HG03432 (cell line): ENCODE results near the gene ARFRP1.

Experiments used
- ATAC-seq: cut with Tn5 transposase; IDR thresholded peaks from one replicate; pipeline ENCODE4 v1.9.1; 2021; ENCODE audit warnings: mild to moderate bottlenecking, moderate library complexity; ENCODE audit not compliant: unreplicated experiment

ARFRP1 gene

DNA sequence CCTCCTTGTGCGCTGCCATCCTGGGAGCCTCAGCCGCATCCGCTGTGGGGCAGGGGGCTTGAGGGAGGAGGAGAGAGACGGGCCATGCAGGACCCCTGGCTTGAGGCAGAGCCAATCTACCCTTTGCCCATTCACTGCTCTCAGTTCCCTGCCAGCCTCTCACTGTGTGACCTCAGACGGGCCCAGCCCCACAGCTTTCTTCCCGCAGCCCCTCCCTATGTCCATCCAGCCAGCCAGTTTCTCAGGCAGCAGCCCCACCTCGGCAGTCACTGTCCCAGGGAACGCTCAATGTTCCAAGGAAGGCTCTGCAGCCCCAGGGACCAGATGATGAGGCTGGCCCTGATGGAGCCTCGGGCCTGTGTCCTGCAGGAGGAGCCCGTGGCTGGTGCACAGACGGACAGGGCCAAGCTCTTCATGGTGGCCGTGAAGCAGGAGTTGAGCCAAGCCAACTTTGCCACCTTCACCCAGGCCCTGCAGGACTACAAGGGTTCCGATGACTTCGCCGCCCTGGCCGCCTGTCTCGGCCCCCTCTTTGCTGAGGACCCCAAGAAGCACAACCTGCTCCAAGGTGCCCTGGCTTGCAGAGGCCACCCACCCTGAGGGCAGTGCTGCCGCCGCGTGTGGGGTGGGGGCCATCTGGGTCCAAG lies 15.2 kb downstream of the ARFRP1 start:
- ATAC-seq = no peak

GRCh38 chr20:63691711-63692435 lies 15.9 kb downstream of the ARFRP1 start:
- ATAC-seq = no peak

GRCh38 chr20:63690898-63691710 lies 16.7 kb downstream of the ARFRP1 start:
- no peak for ATAC-seq

- no peak for ATAC-seq
These were observed 17.5 kb downstream of the ARFRP1 start for GRCh38 chr20:63690003-63690897.

DNA sequence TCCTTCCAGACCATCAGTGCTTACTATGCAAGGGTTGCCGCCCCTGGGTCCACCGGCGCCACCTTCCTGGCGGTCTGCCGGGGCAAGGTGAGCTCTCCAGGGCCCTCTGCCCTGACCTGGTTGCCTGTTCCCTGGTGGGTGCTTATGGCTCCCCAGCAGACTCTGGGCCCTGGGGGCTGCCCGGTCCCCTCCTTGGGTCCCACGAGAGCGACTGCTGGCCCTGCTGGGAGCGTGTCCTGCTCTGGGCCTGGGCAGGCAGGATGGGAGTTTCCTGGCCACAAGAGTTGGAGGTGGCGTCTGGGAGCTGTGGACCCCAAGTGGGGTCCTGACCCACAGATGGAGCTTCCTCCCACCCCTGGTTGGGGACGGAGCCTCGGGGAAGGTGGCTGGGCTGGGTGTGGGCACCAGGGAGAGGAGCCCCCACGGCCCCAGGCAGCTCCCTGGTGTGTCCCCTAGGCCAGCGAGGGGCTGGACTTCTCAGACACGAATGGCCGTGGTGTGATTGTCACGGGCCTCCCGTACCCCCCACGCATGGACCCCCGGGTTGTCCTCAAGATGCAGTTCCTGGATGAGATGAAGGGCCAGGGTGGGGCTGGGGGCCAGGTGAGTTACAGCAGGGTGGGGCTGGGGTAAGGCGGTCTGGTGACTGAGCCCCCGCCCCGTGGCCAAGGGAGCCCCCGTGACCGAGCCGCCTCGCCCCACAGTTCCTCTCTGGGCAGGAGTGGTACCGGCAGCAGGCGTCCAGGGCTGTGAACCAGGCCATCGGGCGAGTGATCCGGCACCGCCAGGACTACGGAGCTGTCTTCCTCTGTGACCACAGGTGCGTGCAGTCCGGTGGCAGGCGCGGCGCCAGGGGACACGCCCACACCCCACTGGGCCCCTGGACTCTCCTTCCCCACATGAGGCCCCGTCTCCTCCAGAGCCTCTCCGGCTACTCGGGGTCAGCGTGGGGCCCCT lies 18.5 kb downstream of the ARFRP1 start:
- no peak for ATAC-seq

DNA sequence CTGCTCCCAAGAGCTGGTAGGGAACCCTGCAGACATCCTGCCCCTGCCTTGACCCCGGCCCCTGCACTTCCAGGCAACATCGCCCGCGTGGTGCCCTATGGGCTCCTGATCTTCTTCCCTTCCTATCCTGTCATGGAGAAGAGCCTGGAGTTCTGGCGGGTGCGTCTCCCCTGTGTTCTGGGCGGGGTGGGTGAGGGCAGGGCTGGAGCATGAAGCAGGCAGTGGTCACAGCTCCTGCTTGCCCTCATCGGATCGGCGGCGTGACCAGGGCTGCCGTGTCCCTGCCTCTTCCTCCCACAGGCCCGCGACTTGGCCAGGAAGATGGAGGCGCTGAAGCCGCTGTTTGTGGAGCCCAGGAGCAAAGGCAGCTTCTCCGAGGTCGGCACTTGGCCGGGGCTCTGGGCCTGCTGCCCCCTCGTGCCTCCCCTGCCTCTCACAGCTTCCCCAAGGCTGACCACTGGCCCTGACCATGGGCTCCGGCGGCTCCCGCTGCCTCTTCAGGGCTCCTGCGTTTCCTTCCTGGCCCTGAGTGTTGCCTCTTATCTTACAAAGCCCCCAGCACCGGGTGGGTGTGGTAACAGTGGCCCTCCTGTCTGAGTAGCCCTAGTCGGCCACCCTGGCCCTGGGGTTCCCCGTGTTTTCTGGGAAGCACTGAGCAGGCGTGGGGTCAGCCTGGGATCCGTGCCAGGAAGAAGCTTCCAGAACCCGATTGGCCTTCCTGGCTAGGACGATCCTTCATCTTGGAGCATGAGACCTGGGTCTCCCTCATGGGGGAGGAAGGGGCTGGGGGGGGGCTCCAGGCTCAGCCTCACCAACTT lies 19.3 kb downstream of the ARFRP1 start:
- ATAC-seq = no peak

DNA sequence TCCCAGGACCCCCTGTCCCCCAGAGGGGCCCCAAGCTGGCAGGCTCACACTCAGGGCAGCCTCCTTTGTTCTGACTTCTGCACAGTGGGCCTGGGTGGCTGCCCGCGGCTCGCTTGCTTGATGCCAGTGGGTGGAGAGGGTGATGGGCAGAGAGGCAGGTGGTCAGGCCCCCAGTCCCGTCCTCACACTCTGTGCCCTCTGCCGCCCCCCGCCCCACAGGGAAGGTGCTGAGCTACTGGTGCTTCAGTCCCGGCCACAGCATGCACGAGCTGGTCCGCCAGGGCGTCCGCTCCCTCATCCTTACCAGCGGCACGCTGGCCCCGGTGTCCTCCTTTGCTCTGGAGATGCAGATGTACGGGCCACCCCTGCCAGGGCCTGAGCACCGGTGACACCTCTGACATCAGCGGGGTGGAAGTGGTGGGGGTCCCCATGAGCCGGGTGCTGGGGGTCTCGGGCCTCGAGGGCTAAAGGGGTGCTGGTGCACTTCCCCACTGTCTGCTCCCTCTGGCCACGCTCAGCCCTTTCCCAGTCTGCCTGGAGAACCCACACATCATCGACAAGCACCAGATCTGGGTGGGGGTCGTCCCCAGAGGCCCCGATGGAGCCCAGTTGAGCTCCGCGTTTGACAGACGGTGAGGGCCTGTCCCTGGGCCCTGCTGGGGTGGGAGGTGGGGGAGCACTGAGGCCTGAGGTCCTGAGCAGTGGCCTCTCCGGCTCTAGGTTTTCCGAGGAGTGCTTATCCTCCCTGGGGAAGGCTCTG lies 20.2 kb downstream of the ARFRP1 start:
- no peak for ATAC-seq

GRCh38 chr20:63686492-63687321 lies 21.1 kb downstream of the ARFRP1 start:
- ATAC-seq = no peak

GRCh38 chr20:63686094-63686491 lies 21.7 kb downstream of the ARFRP1 start:
- no peak for ATAC-seq

- ATAC-seq = no peak
These were observed 22.3 kb downstream of the ARFRP1 start for GRCh38 chr20:63685269-63686026.

DNA sequence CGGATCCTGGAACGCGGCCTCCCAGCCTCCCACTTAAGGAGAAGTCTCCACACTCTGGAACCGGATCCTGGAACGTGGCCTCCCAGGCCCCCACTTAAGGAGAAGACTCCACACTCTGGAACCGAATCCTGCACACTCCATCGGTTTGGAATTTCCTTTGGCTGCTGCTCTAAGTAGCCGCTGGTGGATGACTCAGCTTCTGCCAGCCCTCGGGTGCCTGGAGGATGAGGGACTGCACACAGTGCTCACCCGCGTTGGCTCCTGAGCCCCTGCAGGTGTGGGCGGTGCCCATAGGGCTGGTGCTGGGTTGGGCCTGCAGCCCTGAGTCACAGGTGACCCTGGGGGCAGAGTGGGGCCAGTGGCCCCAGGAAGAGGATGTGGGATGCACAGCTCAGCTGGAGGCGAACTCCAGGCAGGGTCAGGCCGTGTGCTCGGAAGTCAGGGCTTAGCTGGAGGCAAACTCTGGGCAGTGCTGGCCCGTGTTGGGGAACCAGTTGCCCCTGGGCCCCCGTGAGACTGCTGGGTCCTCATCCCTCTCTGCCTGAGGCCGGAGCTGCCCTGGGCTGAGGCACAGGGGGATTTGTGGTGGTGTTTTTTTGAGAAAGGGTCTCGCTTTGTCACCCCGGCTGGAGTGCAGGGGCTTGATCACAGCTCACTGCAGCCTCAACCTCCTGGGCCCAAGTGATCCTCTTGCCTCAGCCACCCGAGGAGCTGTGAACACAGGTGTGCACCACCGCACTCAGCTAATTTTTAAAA lies 25.2 kb downstream of the ARFRP1 start:
- ATAC-seq = no peak

GRCh38 chr20:63681609-63682142 lies 26.1 kb downstream of the ARFRP1 start:
- no peak for ATAC-seq

- no peak for ATAC-seq
These were observed 26.7 kb downstream of the ARFRP1 start for GRCh38 chr20:63680857-63681608.

- no peak for ATAC-seq
These were observed 27.3 kb downstream of the ARFRP1 start for GRCh38 chr20:63680427-63680826.

DNA sequence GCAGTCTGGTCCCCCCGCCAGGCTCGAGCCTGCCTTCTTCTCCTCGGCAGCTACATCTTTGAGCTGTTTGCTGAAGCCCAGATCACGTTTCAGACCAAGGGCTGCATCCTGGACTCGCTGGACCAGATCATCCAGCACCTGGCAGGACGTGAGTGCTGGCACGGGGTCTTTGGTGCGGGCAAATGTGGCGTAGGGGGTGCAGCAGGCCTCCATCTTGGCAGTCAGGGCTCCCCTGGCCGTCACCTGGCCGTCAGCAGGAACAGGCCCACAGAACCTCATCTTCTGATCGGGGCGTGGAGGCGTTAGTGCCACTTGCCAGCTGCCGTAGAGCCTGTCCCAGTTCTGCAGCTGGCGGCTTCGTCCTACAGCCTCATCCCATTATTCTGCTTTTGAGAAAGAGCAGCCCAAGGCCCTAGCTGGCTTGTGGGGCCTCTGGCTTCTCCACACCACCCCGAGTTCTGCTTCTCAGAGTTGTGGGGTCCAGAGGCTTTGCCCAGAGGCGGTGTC lies 27.9 kb downstream of the ARFRP1 start:
- ATAC-seq = no peak
